Breast epithelium (tissue), 3 donors: ENCODE results near the gene TRIO.

Experiments
- POLR2A ChIP-seq: fragments of 450-650 bp; IDR thresholded peaks from one replicate; pipeline ENCODE4 v1.6.1; 2016; ENCODE audit warnings: antibody characterized with exemption, mild to moderate bottlenecking, moderate library complexity
- TF ChIP-seq, protein P1 (sequence below), 3 donors: fragments of 450-650 bp; IDR thresholded peaks; one replicate each; pipeline ENCODE4 v1.5.1; 2016 to 2017; ENCODE audit warnings: antibody characterized with exemption in 3 of 3, mild to moderate bottlenecking in 3 of 3, moderate library complexity in 3 of 3

DNA sequence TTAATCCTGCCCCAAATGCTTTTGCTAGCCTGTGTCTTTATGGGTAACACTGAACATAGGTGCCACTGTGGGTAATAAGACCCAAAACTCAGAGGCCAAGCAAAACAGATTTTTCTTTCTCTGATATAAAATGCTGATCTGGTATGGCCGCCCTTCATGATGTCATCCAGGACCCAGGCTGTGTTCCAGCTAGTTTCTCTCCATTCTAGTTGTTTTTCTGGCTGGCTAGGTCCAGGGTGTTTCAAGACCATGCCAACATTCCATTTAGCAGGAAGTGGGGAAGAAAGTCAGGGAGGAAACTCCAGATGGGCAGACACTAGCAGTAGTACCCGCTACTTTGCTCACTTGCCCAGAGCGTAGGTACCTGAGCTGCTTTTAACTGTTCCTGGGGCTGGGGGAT, 254.6 kb downstream of the TRIO start:
- TF ChIP-seq POLR2A = no peak
- TF ChIP-seq, protein P1, sequence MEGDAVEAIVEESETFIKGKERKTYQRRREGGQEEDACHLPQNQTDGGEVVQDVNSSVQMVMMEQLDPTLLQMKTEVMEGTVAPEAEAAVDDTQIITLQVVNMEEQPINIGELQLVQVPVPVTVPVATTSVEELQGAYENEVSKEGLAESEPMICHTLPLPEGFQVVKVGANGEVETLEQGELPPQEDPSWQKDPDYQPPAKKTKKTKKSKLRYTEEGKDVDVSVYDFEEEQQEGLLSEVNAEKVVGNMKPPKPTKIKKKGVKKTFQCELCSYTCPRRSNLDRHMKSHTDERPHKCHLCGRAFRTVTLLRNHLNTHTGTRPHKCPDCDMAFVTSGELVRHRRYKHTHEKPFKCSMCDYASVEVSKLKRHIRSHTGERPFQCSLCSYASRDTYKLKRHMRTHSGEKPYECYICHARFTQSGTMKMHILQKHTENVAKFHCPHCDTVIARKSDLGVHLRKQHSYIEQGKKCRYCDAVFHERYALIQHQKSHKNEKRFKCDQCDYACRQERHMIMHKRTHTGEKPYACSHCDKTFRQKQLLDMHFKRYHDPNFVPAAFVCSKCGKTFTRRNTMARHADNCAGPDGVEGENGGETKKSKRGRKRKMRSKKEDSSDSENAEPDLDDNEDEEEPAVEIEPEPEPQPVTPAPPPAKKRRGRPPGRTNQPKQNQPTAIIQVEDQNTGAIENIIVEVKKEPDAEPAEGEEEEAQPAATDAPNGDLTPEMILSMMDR (IDR thresholded peaks at IDR 0.05) = no peak
